ENCODE results near the gene COL26A1.
A peak's percentile ranks its signal among the peaks of the same experiment; 100 is the strongest.

Gene COL26A1

DNA sequence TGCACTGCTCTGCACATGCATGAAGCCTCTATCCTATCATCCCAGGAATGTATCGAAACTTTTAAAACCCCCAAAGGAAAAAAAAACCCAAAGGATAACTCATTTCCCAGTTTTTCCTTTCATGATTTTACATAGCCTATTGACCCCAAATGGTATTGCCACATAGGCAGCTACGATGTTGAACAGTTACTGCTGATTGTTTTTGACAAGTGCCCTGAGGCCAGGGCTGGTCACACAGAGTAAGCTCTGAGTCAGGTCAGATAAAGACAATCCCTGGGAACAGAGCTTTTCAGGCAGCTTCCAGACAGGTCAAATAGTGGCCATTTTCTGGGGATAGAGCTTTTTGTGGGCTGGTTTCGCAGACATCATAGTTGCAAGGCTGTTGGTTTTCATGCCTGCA, 214.3 kb downstream of the COL26A1 start:
- TF ChIP-seq, protein P1, sequence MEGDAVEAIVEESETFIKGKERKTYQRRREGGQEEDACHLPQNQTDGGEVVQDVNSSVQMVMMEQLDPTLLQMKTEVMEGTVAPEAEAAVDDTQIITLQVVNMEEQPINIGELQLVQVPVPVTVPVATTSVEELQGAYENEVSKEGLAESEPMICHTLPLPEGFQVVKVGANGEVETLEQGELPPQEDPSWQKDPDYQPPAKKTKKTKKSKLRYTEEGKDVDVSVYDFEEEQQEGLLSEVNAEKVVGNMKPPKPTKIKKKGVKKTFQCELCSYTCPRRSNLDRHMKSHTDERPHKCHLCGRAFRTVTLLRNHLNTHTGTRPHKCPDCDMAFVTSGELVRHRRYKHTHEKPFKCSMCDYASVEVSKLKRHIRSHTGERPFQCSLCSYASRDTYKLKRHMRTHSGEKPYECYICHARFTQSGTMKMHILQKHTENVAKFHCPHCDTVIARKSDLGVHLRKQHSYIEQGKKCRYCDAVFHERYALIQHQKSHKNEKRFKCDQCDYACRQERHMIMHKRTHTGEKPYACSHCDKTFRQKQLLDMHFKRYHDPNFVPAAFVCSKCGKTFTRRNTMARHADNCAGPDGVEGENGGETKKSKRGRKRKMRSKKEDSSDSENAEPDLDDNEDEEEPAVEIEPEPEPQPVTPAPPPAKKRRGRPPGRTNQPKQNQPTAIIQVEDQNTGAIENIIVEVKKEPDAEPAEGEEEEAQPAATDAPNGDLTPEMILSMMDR (IDR thresholded peaks at IDR 0.05; ENCODE audit: control extremely low read depth, extremely low read depth, low read depth, missing control alignments), result no peak
- CTCF ChIA-PET, result interaction anchor here (0.8 kb wide), 1 partner anchor 13 kb away, joined by 3 read pairs; no protein-coding TSS in a partner anchor

DNA sequence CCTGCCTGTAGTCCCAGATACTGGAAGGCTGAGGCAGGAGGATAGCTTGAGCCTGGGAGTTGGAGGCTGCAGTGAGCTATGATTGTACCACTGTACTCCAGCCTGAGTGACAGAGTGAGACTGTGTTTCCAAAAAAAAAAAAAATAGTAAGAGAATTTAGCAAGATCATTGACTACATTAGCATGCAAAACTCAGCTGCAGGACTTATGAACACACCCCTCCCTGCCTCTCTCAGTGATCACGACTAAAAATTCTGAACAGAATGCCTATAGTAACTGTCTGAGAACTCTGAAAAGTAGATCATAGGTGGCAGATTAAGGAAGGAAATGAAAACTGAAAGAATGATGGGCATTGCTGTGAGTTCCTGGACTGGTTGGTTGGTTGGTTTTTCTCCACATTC, 215.9 kb downstream of the COL26A1 start:
- POLR2A ChIA-PET, result interaction anchor here (0.6 kb wide), 1 partner anchor 36 kb away, joined by 4 read pairs; no protein-coding TSS in a partner anchor
- CTCF ChIA-PET, result interaction anchor here (1.3 kb wide), 1 partner anchor 24 kb away, joined by 3 read pairs; no protein-coding TSS in a partner anchor
- no peak for DNase-seq (ENCODE audit: extremely low spot score)
- TF ChIP-seq, protein P1 (IDR thresholded peaks at IDR 0.05; ENCODE audit: control extremely low read depth, extremely low read depth, low read depth, missing control alignments), result no peak

More for the DNA sequence above, 214.3 kb downstream of the COL26A1 start:
- POLR2A ChIA-PET, result no interaction called here
- no peak for DNase-seq (ENCODE audit: extremely low spot score)

DNA sequence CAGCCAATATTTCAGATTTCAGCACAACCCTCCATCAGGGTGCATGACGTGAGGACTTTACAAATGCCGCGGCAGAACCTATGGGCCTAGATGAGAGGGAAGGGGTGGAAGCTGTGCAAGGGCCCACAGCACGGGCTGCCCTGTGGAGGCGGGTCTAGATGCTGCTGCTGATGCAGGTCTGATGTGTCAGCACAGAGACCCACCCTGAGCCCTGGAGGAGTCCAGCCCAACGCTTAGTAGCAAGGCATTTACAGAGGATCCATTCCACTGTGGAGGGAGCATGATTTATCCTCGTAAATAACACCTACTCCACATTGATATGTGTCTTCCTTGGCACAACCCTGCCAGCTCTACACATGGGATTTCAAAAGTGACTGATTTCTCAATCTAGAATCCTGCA, 217.9 kb downstream of the COL26A1 start:
- peak; percentile 2 for DNase-seq (ENCODE audit: extremely low spot score)
- TF ChIP-seq, protein P1 (IDR thresholded peaks at IDR 0.05; ENCODE audit: control extremely low read depth, extremely low read depth, low read depth, missing control alignments), result no peak
- POLR2A ChIA-PET, result no interaction called here
- CTCF ChIA-PET, result no interaction called here

DNA sequence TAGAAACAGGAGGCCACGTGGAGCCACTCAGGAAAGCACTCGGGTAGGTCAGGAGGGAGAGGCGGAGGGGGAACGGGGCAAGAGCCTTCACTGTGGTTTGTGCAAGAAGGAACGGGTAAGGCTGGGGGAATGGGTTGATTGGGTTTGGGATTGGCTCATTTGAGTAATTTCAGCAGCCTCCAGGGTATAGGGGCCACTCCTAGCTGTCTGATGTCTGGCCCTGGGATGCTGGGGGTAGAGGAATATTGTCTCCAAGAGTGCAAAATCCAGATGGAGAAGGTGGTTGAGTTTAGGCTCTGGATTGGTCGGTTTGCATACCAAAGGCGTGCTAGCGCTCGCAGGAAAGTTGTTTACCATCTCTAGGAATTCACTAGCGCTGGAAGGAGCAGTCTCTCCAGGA, 219.2 kb downstream of the COL26A1 start:
- CTCF ChIA-PET, result interaction anchor here (1.0 kb wide), 1 partner anchor 40 kb away, joined by 3 read pairs; no protein-coding TSS in a partner anchor

DNA sequence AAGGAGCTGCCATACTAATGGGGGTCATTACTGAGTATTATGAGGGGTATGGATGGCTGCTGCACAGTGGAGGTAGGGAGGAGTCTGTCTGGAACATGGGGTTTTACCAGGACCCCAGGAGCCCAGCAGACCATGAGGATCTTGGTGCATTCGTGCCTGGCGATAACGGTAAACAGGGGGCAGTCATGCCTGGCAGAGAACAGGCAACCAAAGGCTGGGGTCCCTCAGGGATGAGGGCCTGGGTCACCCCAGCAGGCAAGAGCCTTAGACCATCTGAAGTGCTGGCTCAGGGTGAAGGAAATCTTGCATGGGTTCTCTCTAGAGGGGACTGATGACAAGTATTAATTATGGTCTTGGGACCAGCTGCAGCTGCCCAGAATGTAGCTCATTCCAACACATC, 220.3 kb downstream of the COL26A1 start:
- POLR2A ChIA-PET, result no interaction called here
- TF ChIP-seq, protein P1 (IDR thresholded peaks at IDR 0.05; ENCODE audit: control extremely low read depth, extremely low read depth, low read depth, missing control alignments), result no peak

More for the DNA sequence above, 219.2 kb downstream of the COL26A1 start:
- POLR2A ChIA-PET, result no interaction called here
- peak; percentile 2 for DNase-seq (ENCODE audit: extremely low spot score)
- TF ChIP-seq, protein P1 (IDR thresholded peaks at IDR 0.05; ENCODE audit: control extremely low read depth, extremely low read depth, low read depth, missing control alignments), result no peak

DNA sequence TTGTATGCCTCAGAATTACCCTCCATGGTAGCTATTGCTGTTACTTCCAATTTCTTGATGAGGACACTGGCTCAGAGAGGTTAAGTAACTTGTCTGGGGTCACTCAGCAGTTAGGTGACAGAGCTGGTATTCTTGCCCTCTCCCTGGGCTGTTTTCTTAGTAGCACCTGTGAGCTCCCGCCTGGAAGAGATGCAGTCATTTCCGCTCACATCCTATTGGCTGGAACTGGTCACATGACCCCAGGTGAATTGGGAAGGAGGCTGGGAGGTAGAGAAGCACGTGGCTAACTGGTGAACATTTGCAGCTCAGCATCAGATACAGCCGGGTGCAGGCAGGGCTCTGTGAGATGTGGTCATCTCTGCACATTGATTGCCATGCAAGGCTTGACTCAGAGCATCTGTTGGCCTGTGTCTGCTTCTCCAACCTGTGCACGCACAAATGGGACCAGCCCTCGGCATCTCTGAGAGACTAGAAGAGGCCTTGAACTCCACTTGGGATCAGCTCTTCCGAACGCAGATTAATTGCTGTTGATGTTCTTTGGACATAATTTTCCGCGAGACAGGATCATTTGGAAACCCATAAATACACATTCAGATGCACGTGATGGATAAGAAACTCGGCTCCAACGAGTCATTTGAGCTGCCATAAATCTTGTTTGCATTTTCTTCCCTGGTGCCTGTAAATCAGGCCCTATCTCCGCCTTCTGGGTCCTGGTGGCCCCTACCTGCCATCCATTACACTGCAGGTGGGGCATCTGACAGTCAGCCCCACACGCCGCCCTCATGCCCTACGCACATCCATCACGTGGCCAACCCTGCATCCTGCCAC, 223.6 kb downstream of the COL26A1 start:
- CTCF ChIA-PET, result interaction anchor here (2.0 kb wide), 1 partner anchor 17 kb away, joined by 5 read pairs; no protein-coding TSS in a partner anchor
- POLR2A ChIA-PET, result no interaction called here
- peak; percentile 3 for DNase-seq (ENCODE audit: extremely low spot score)

More for the DNA sequence above, 220.3 kb downstream of the COL26A1 start:
- DNase-seq (ENCODE audit: extremely low spot score), result peak; percentile 3
- CTCF ChIA-PET, result no interaction called here

More for the DNA sequence above, 223.6 kb downstream of the COL26A1 start:
- TF ChIP-seq, protein P1 (IDR thresholded peaks at IDR 0.05; ENCODE audit: control extremely low read depth, extremely low read depth, low read depth, missing control alignments), result no peak

Measured in GM10248 (cell line).